HepG2 (cell line): Measurements from ENCODE around the gene ZNHIT6. TPM values are rescaled to one million over a fixed set of nuclear protein-coding genes. Genes with fewer than 3 reads are reported as not detected.

Experiments
- ATAD3A ChIP-seq: sonication (generic); formaldehyde crosslinking; IDR thresholded peaks from 2 replicates; pipeline ENCODE4 v1.4.0; 2020; ENCODE audit warnings: missing genetic modification reagents
- BCLAF1 ChIP-seq: fragments of 450-650 bp; IDR thresholded peaks from 2 replicates; pipeline ENCODE4 v1.6.1; 2017; ENCODE audit warnings: mild to moderate bottlenecking
- CREB1 ChIP-seq, 2 experiments: fragments of 450-650 bp in 1 of 2; IDR thresholded peaks; 2 replicates each; pipeline ENCODE4 v1.6.1; 2016 to 2017; ENCODE audit warnings: control low read depth in 1 of 2, mild to moderate bottlenecking in 1 of 2, missing compliant biosample characterization in 1 of 2, missing genetic modification characterization in 1 of 2
- GATAD2A ChIP-seq: IDR thresholded peaks from 2 replicates; pipeline ENCODE4 v1.6.1; 2016
- HNF4A ChIP-seq: sonication (generic); formaldehyde crosslinking; IDR thresholded peaks from 2 replicates; pipeline ENCODE4 v1.4.0; 2020; ENCODE audit warnings: missing genetic modification reagents
- HOMEZ ChIP-seq: IDR thresholded peaks from 2 replicates; pipeline ENCODE4 v1.6.1; 2016; ENCODE audit warnings: low read depth
- HOXA9 ChIP-seq: sonication (generic); formaldehyde crosslinking; IDR thresholded peaks from 2 replicates; pipeline ENCODE4 v1.8.1; 2022; ENCODE audit warnings: missing genetic modification reagents, mild to moderate bottlenecking, moderate library complexity, borderline replicate concordance
- KDM4B ChIP-seq: sonication (generic); formaldehyde crosslinking; IDR thresholded peaks from 2 replicates; pipeline ENCODE4 v1.4.0; 2020; ENCODE audit warnings: missing genetic modification reagents
- MED1 ChIP-seq: sonication (generic); formaldehyde crosslinking; IDR thresholded peaks from 2 replicates; pipeline ENCODE4 v1.4.0; 2020; ENCODE audit warnings: missing genetic modification reagents
- PAXIP1 ChIP-seq: sonication (generic); formaldehyde crosslinking; conservative IDR thresholded peaks from 2 replicates; pipeline ENCODE4 v1.4.0; 2020; ENCODE audit warnings: mild to moderate bottlenecking, missing genetic modification reagents, moderate library complexity
- SAP130 ChIP-seq: IDR thresholded peaks from 2 replicates; pipeline ENCODE4 v1.6.1; 2016; ENCODE audit warnings: low read depth
- TEAD3 ChIP-seq: optimal IDR thresholded peaks from 2 replicates; pipeline ENCODE3; 2016; ENCODE audit warnings: borderline replicate concordance
- ZBED4 ChIP-seq: sonication (generic); formaldehyde crosslinking; IDR thresholded peaks from 2 replicates; pipeline ENCODE4 v1.4.0; 2020; ENCODE audit warnings: missing genetic modification reagents, borderline replicate concordance
- ZEB1 ChIP-seq: IDR thresholded peaks from 2 replicates; pipeline ENCODE4 v1.6.1; 2012; ENCODE audit warnings: mild to moderate bottlenecking, low read depth, inconsistent platforms; ENCODE audit not compliant: insufficient replicate concordance
- ZKSCAN5 ChIP-seq: sonication (generic); formaldehyde crosslinking; IDR thresholded peaks from 2 replicates; pipeline ENCODE4 v1.5.1; 2020; ENCODE audit warnings: mild to moderate bottlenecking, missing genetic modification reagents
- ZNF451 ChIP-seq: sonication (generic); formaldehyde crosslinking; IDR thresholded peaks from 2 replicates; pipeline ENCODE4 v1.5.0; 2020; ENCODE audit warnings: mild to moderate bottlenecking, missing genetic modification reagents
- ZNF747 ChIP-seq: sonication (generic); formaldehyde crosslinking; IDR thresholded peaks from 2 replicates; pipeline ENCODE4 v1.8.1; 2023; ENCODE audit warnings: missing genetic modification reagents, mild to moderate bottlenecking, borderline replicate concordance
- polyA plus RNA-seq, 8 experiments: library from polyadenylated mRNA; depleted of rRNA in 3 of 8; stranded (reverse) in 7 of 8; unstranded in 1 of 8; fragments of >200 nt; fragmentation: Illumina TruSeq in 4 of 8; extraction: Trizol in 4 of 8; gene quantifications; 2 replicates each; pipeline versions ENCODE4 v1.2.1 to v1.2.3, GENCODE V29; 2011 to 2016; ENCODE audit warnings: low read depth in 4 of 8, missing spikeins in 1 of 8, mixed read lengths in 1 of 8; ENCODE audit not compliant: insufficient read depth in 1 of 8
- total RNA-seq, 5 experiments: library from RNA; depleted of rRNA; stranded (reverse); fragments of >200 nt; fragmentation: Illumina TruSeq; extraction: Trizol; gene quantifications; 2 replicates each; pipeline ENCODE4 v1.2.3, GENCODE V29; 2016; ENCODE audit warnings: low read depth in 1 of 5

Gene ZNHIT6
- total and polyA plus RNA-seq, 2 of the 13 experiments (the other 11 are each of a cell fraction or from before 2014, with no cell fraction given) = 6.0 to 15.2 TPM

GRCh38 chr1:85607126-85607920 lies 100.9 kb downstream of the ZNHIT6 start (continued):
- TF ChIP-seq HOMEZ (CRISPR knock-in tag) (peak; percentile 56; the same call in 1 of the 2 replicates), PAXIP1 (CRISPR knock-in tag) (peak; percentile 45; the same call in 1 of the 2 replicates), BCLAF1 (no peak), ZEB1 (peak; percentile 35), HNF4A (CRISPR knock-in tag) (peak; percentile 61), SAP130 (peak; percentile 17; the same call in 1 of the 2 replicates), KDM4B (CRISPR knock-in tag) (no peak), CREB1 (IDR thresholded peaks at IDR 0.05) (no peak), CREB1 (CRISPR knock-in tag; IDR thresholded peaks at IDR 0.05) (peak; percentile 41; the same call in 1 of the 2 replicates), TEAD3 (CRISPR knock-in tag) (peak; percentile 94), MED1 (CRISPR knock-in tag) (peak; percentile 28; the same call in 1 of the 2 replicates), ZNF747 (CRISPR knock-in tag) (no peak), GATAD2A (CRISPR knock-in tag) (peak; percentile 36; the same call in 1 of the 2 replicates), ATAD3A (CRISPR knock-in tag) (no peak), ZKSCAN5 (no peak), ZNF451 (no peak), ZBED4 (CRISPR knock-in tag) (no peak), HOXA9 (CRISPR knock-in tag) (no peak)
